Lower lobe of right lung (tissue), 2 donors: ENCODE results near the gene NKD1. TPM values are rescaled to one million over a fixed set of nuclear protein-coding genes. Genes with fewer than 3 reads are reported as not detected.

ENCODE experiments used
- ATAC-seq, 2 donors: fragments of 200-7000 bp; cut with Tn5 transposase; one replicate each; pipeline ENCODE4 v1.9.1; 2020 to 2022; ENCODE audit warnings: mild to moderate bottlenecking in 2 of 2, moderate library complexity in 2 of 2
- DNase-seq: peaks from one replicate; pipeline ENCODE4 v3.0.0-alpha.2; 2020
- H3K27ac ChIP-seq: fragments of 200-600 bp; one replicate; pipeline ENCODE4 v1.8.0; 2022
- H3K27me3 ChIP-seq: fragments of 200-600 bp; one replicate; pipeline ENCODE4 v1.8.0; 2022; ENCODE audit warnings: low read depth
- H3K36me3 ChIP-seq: fragments of 200-600 bp; one replicate; pipeline ENCODE4 v1.8.0; 2022; ENCODE audit warnings: mild to moderate bottlenecking
- H3K4me1 ChIP-seq: fragments of 200-600 bp; one replicate; pipeline ENCODE4 v1.8.0; 2022
- H3K4me3 ChIP-seq: fragments of 200-600 bp; one replicate; pipeline ENCODE4 v1.8.0; 2022; ENCODE audit warnings: mild to moderate bottlenecking
- H3K9me3 ChIP-seq: fragments of 200-600 bp; one replicate; pipeline ENCODE4 v1.8.0; 2022
- intact Hi-C: fragments of 100-400 bp; cut with DNase I; formaldehyde crosslinking; loops from one replicate; pipeline ENCODE4 v1.11.0; 2022
- total RNA-seq: library from RNA; stranded (reverse); fragmentation: NEBNext Ultra II Directional; extraction: Animal tissue kit (Norgen Biotek cat#: 25700); gene quantifications from one replicate; pipeline ENCODE4 v1.2.1, GENCODE V29; 2021
- TF ChIP-seq, protein P1 (sequence below): fragments of 200-600 bp; IDR thresholded peaks from one replicate; pipeline ENCODE4 v1.8.0; 2022; ENCODE audit warnings: antibody characterized with exemption, mild to moderate bottlenecking
- donor health status: DM: no; HTN: yes; CAD: no; lungs with severe emphysema.

NKD1 gene
- total RNA-seq, 1 donor from 2014 or later, result 30.7 TPM

GRCh38 chr16:50560903-50561863 lies 13.0 kb downstream of the NKD1 start:
- no peak overlapping the region for H3K27ac ChIP-seq
- H3K36me3 ChIP-seq, result peaks cover 3% of the 10 kb centered on the region
- TF ChIP-seq, protein P1, sequence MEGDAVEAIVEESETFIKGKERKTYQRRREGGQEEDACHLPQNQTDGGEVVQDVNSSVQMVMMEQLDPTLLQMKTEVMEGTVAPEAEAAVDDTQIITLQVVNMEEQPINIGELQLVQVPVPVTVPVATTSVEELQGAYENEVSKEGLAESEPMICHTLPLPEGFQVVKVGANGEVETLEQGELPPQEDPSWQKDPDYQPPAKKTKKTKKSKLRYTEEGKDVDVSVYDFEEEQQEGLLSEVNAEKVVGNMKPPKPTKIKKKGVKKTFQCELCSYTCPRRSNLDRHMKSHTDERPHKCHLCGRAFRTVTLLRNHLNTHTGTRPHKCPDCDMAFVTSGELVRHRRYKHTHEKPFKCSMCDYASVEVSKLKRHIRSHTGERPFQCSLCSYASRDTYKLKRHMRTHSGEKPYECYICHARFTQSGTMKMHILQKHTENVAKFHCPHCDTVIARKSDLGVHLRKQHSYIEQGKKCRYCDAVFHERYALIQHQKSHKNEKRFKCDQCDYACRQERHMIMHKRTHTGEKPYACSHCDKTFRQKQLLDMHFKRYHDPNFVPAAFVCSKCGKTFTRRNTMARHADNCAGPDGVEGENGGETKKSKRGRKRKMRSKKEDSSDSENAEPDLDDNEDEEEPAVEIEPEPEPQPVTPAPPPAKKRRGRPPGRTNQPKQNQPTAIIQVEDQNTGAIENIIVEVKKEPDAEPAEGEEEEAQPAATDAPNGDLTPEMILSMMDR, result no peak
- intact Hi-C loops, result no loop called here
- ATAC-seq, result no peak
- H3K4me1 ChIP-seq, result no peaks in the 10 kb centered on the region
- H3K4me3 ChIP-seq, result no peak overlapping the region
- no peak for DNase-seq
- H3K27me3 ChIP-seq, result no peaks in the 10 kb centered on the region
- H3K9me3 ChIP-seq, result peaks cover 3% of the 10 kb centered on the region

- H3K36me3 ChIP-seq, result peaks cover 3% of the 10 kb centered on the region
- H3K4me1 ChIP-seq, result no peaks in the 10 kb centered on the region
- intact Hi-C loops, result no loop called here
- no peak for DNase-seq
- ATAC-seq, result no peak
- H3K27ac ChIP-seq, result no peak overlapping the region
- no peak overlapping the region for H3K4me3 ChIP-seq
- no peaks in the 10 kb centered on the region for H3K27me3 ChIP-seq
- TF ChIP-seq, protein P1, result no peak
- peaks cover 3% of the 10 kb centered on the region for H3K9me3 ChIP-seq
Measured at GRCh38 chr16:50562657-50563056, 14.5 kb downstream of the NKD1 start.

- H3K36me3 ChIP-seq, result peaks cover 3% of the 10 kb centered on the region
- intact Hi-C loops, result no loop called here
- H3K4me1 ChIP-seq, result no peaks in the 10 kb centered on the region
- no peaks in the 10 kb centered on the region for H3K27me3 ChIP-seq
- H3K9me3 ChIP-seq, result peaks cover 3% of the 10 kb centered on the region
- TF ChIP-seq, protein P1, result no peak
- DNase-seq (no peak), ATAC-seq (no peak)
- no peak overlapping the region for H3K27ac ChIP-seq
- no peak overlapping the region for H3K4me3 ChIP-seq
Measured at GRCh38 chr16:50563989-50564388, 15.8 kb downstream of the NKD1 start.

DNA sequence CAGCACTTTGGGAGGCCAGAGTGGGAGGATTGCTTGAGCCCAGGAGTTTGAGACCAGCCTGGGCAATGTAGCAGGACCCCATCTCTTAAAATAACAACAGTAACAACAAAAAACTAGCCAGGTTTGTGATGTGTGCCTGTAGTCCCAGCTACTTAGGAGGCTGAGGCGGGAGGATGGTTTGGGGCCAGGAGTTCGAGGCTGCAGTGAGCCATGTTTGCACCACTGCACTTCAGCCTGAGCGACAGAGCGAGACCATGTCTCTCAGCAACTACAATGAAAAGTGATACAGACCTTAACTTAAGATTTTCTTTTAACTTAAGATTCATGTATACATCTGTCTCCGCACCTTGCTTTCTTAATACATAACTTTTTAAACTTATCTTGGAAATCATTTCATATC lies 17.2 kb downstream of the NKD1 start:
- TF ChIP-seq, protein P1, result no peak
- no peak for ATAC-seq
- intact Hi-C loops, result no loop called here
- Histone ChIP-seq H3K9me3 (peaks cover 3% of the 10 kb centered on the region), H3K4me3 (no peak overlapping the region), H3K4me1 (no peaks in the 10 kb centered on the region), H3K27me3 (no peaks in the 10 kb centered on the region), H3K36me3 (peaks cover 3% of the 10 kb centered on the region), H3K27ac (no peak overlapping the region)
- DNase-seq, result no peak

- ATAC-seq, result no peak
Measured at GRCh38 chr16:50566014-50566962, 18.1 kb downstream of the NKD1 start.

More at GRCh38 chr16:50566014-50566962, 18.1 kb downstream of the NKD1 start:
- no peak overlapping the region for H3K4me3 ChIP-seq
- peaks cover 3% of the 10 kb centered on the region for H3K9me3 ChIP-seq
- no peaks in the 10 kb centered on the region for H3K27me3 ChIP-seq
- no peak overlapping the region for H3K27ac ChIP-seq
- intact Hi-C loops, result no loop called here
- TF ChIP-seq, protein P1, result no peak
- DNase-seq, result no peak
- no peaks in the 10 kb centered on the region for H3K36me3 ChIP-seq
- H3K4me1 ChIP-seq, result no peaks in the 10 kb centered on the region
